HFF-Myc (cell line): ENCODE measurements around the gene CCL13.

Source experiments
- DNase-seq: peaks from one replicate; pipeline ENCODE4 v3.0.0-alpha.2; 2011; ENCODE audit warnings: low read depth; ENCODE audit errors: extremely low read depth
- H3K4me3 ChIP-seq: replicated peaks from 2 replicates; pipeline ENCODE4 v1.5.1; 2011; ENCODE audit warnings: low read depth, mild to moderate bottlenecking, control low read depth, low read length
- CTCF ChIP-seq: IDR thresholded peaks from 2 replicates; pipeline ENCODE4 v1.5.1; 2012; ENCODE audit warnings: mild to moderate bottlenecking, low read depth, low read length, control low read depth; ENCODE audit errors: missing control alignments

CCL13 gene

GRCh38 chr17:34356194-34356593, at the start of gene CCL13:
Gene CCL13 (plus strand): TSS chr17:34356480. CDS start chr17:34356527, 47 bp downstream.
- no peak for DNase-seq
- no peak for TF ChIP-seq CTCF
- no peak within 1 kb of the TSS for H3K4me3 ChIP-seq

- DNase-seq, result no peak
- no peak overlapping the region for H3K4me3 ChIP-seq
- no peak for TF ChIP-seq CTCF
These were observed 49.2 kb upstream of the CCL13 start for GRCh38 chr17:34307110-34307509.

- no peak for DNase-seq
- TF ChIP-seq CTCF, result no peak
These were observed 47.9 kb upstream of the CCL13 start for GRCh38 chr17:34308371-34308770.

GRCh38 chr17:34311291-34311690, 45.0 kb upstream of the CCL13 start:
- DNase-seq, result no peak
- H3K4me3 ChIP-seq, result no peak overlapping the region
- TF ChIP-seq CTCF, result no peak

More at GRCh38 chr17:34308371-34308770, 47.9 kb upstream of the CCL13 start:
- no peak overlapping the region for H3K4me3 ChIP-seq

GRCh38 chr17:34312080-34312479, 44.2 kb upstream of the CCL13 start:
- no peak for TF ChIP-seq CTCF
- peak; percentile 78 for DNase-seq
- H3K4me3 ChIP-seq, result no peak overlapping the region

- TF ChIP-seq CTCF, result no peak
- no peak for DNase-seq
These were observed 43.1 kb upstream of the CCL13 start for GRCh38 chr17:34313164-34313563.

GRCh38 chr17:34314279-34314678, 42.0 kb upstream of the CCL13 start:
- H3K4me3 ChIP-seq, result no peak overlapping the region
- no peak for DNase-seq
- TF ChIP-seq CTCF, result no peak

More at GRCh38 chr17:34313164-34313563, 43.1 kb upstream of the CCL13 start:
- no peak overlapping the region for H3K4me3 ChIP-seq
